Measurements from ENCODE around the gene GPBP1L1.

DNA sequence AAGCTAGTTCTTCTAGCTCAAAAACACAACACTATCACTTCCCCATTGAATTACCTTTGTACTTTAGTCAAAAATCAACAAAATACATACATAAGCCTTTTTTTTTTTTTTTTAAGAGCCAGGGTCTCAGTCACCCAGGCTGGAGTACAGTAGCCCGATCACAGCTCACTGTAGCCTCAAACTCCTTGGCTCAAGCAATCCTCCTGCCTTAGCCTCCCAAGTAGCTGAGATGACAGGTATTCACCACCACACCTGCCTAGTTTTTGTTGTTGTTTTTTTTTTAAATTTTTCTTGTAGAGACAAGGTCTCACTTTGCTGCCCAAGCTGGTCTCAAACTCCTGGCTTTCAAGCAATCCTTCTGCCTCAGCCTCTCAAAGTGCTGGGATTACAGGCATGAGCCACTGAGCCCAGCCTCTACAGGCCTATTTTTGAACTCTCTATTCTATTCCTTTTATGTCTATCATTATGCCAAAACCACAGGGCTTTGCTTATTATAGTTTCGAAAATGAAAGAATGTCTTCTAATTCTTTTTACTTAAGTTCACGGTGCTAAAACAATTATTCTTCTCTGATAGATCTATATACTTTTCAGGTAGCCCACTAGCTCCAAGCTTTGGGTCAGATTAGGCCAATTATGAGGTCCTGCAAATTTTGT, 29.6 kb downstream of the GPBP1L1 start:
- TF ChIP-seq, protein P1, sequence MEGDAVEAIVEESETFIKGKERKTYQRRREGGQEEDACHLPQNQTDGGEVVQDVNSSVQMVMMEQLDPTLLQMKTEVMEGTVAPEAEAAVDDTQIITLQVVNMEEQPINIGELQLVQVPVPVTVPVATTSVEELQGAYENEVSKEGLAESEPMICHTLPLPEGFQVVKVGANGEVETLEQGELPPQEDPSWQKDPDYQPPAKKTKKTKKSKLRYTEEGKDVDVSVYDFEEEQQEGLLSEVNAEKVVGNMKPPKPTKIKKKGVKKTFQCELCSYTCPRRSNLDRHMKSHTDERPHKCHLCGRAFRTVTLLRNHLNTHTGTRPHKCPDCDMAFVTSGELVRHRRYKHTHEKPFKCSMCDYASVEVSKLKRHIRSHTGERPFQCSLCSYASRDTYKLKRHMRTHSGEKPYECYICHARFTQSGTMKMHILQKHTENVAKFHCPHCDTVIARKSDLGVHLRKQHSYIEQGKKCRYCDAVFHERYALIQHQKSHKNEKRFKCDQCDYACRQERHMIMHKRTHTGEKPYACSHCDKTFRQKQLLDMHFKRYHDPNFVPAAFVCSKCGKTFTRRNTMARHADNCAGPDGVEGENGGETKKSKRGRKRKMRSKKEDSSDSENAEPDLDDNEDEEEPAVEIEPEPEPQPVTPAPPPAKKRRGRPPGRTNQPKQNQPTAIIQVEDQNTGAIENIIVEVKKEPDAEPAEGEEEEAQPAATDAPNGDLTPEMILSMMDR (IDR thresholded peaks at IDR 0.05), result no peak
- TF ChIP-seq POLR2AphosphoS5 (IDR thresholded peaks at IDR 0.05) (no peak), EP300 (IDR thresholded peaks at IDR 0.05) (no peak), POLR2A (IDR thresholded peaks at IDR 0.05) (no peak)
